HG03280 (cell line): ENCODE data around the gene OR52N1.

ENCODE experiments used
- ATAC-seq: cut with Tn5 transposase; IDR thresholded peaks from one replicate; pipeline ENCODE4 v1.9.1; 2021; ENCODE audit warnings: mild to moderate bottlenecking, moderate library complexity; ENCODE audit not compliant: unreplicated experiment

The OR52N1 gene

DNA sequence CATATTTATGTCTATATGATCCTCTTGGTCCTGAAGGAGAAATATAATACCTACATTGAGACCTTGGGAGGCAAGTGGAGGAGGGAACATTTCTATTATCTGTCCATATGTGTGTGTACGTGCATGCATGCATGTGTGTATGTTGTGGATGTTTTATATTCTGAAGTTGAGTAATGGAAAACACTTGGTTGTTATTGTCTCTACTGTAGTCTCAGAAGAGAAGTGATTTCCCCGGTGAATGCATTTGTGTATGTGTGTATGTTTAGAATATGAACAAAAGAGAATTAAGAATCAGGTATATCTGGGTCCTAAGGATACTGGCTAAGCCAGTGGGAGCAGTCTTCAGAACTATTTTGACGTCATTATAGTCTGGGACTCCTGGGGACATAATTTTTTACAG lies at the start of gene OR52N1:
TSS of gene OR52N1 (minus strand) at position 101 of the 400 bp plus-strand sequence. CDS start 2,449 bp downstream, outside the sequence.
- no peak for ATAC-seq

DNA sequence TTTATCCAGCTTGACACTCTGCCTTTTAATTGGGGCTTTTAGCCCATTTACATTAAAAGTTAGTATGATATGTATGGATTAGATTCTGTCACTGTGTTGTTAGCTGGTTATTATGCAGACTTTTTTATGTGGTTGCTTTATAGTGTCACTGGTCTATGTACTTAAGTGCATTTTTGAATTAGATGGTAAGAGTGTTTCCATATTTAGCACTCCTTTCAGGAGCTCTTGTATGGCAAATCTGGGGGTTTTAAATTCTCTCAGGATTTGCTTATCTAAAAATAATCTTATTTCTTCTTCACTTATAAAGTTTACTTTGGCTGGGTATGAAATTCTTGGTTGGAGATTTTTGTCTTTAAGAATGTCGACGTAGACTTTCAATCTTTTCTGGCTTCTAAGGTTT lies 46.6 kb upstream of the OR52N1 start:
- ATAC-seq = no peak

- ATAC-seq = no peak
Observed at GRCh38 chr11:5833446-5833845, 42.4 kb upstream of the OR52N1 start.

DNA sequence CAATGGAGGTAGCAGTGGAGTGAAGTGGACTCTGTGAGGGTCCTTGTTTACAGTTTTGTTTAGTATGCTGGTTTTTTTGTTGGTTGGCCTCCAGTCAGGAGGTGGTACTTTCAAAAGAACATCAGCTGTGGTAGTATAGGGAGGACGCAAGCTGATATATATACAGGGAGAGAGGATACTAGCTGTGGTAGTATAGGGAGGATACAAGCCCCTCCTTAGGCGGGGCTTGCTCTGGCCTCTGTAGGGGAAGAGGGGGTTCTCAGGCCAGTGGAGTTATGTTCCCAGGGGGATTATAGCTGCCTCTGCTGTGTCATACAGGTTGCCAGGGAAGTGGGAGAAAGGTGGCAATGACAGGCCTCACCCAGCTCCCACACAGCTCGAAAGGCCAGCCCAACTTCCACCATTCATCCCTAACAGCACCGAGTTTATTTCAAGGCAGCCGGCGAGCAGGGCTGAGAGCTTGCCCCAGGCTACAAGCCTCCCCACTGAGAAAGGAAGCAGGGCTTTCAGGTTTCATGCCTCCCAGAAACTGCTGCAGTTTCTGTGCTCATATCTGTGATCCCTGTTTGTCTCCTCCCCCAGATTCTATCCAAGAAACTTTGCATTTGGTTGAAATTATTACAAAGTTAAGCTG lies 40.2 kb upstream of the OR52N1 start:
- ATAC-seq = no peak

- peak; percentile 57 for ATAC-seq
Observed at GRCh38 chr11:5818245-5818886, 27.3 kb upstream of the OR52N1 start.

DNA sequence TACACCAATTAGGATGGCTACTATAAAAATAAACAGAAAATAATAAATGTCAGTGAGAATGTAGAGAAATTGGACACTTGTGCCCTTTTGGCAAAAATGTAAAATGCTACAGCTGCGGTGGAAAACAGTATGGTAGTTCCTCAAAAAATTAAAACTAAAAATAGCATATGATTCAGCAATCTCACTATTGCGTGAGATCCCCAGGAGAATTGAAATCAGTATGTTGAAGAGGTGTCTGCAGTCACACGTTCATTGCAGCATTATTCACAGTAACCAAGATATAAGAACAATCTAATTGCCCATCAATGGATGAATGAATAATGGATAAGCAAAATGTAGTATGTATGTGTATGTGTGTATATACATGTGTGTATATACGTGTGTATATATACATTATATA lies 24.5 kb upstream of the OR52N1 start:
- no peak for ATAC-seq

GRCh38 chr11:5809905-5810795 lies 19.1 kb upstream of the OR52N1 start:
- ATAC-seq = no peak

GRCh38 chr11:5809122-5809519 lies 18.1 kb upstream of the OR52N1 start:
- ATAC-seq = peak; percentile 27

DNA sequence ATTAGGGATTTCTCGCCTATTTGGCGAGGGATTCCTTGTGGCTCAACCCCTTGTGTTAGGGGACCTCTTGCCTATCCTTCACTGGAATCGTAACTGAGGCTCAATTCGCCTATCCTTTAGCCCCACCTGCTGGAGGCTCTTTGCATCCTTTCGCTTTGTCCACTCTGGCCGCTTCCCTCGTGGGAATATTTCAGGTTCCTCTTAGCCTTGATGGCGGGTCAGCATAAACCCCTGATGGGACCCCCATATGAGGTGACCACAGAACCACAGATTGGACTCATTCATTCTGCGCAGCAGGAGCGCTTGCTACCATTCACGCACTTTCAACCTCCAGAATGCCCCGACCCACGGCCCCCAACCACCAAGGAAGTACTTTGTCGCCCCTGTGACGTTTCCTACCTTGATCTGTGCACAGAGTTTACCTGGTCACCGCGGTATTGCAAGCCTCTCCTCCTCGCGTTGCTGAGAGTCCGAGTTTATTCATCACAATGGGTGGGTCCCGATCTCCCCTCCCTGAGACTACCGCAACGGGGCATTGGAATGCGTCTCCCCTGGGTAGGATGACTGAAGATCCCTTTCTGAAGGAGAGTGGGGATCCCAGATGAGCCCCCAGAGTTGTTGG lies 17.5 kb upstream of the OR52N1 start, which contains the start of gene OR52N2:
TSS of gene OR52N2 (plus strand) at position 425 of the 622 bp plus-strand sequence. CDS start 11,412 bp downstream, outside the sequence.
- ATAC-seq = peak; percentile 91

DNA sequence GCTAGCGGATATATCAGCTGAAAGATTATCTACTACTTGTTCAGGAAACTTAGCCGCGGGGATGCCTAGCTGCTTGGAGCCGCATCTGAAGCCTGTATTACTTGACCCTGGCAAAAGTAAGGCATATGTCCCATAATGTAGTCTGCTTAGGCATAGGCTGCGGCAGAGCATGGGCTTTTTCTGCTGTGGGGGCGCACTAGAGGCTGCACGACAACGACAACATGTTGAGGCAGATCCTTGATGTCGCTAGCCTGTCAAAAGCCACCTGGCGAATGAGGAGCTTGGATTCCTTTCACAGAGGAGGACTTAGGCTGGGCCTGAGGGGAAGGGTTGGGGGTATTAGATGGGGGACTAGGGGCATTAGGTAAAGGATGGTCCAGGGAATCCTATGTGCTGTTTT lies 16.5 kb upstream of the OR52N1 start:
- no peak for ATAC-seq

DNA sequence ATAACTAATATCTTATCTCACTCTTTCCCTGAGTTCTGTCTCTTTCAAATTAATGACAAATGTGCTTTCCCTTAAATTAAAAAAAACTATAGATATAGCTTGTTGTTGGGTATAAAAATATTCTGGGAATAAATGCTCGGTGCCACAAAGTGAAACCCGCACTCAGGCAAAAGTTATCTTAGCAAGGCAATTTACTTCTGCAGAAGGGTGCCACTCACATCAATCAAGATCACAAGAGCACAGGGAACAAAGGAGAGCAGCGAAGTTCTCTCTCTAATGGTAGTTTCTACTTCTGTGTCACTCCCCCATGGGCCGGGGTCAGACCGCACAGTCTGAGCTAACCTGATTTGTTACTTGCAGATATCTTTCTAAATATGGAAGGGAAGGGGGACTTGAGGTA lies 12.9 kb upstream of the OR52N1 start:
- no peak for ATAC-seq

GRCh38 chr11:5796541-5796940 lies 5.5 kb upstream of the OR52N1 start:
- no peak for ATAC-seq

GRCh38 chr11:5783255-5783654 lies 7.8 kb downstream of the OR52N1 start, which contains the start of gene OR52N5:
OR52N5 (minus strand) TSS chr11:5783355; CDS start chr11:5778634, 4,721 bp downstream.
- no peak for ATAC-seq

DNA sequence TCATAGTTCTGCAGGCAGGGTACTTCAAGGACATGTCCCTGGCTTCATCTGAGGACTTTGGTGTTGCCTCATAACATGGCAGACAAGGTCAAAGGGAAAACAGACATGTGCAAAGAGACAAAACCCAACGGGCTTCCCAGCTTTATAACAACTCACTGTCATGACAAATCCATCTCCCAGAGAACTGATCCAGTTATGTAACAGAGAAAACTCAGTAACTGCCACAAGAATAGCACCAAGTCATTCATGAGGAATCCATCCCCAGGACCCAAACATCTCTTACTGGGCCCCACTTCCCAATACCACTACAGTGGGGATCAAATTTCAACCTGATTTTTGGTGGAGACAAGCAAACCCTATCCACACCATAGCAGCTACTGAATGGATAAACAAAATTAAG lies 24.0 kb downstream of the OR52N1 start:
- ATAC-seq = no peak

DNA sequence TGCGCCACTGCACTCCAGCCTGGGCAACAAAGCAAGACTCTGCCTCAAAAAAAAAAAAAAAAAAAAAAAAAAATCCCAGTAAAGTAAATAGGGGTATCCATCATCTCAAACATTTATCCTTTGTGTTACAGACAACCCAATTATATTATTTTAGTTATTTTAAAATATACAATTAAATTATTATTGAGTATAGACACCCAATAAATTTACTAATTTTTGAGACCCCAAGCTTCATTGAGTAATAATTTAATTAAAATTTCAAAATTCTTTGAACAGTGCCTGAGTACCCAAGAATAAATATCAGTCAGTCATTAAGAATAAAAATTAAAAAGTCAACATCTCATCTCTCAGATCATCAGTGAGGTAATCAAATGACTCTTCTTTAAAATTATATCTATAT lies 37.1 kb downstream of the OR52N1 start, which contains the start of gene OR52N4:
TSS of gene OR52N4 (plus strand) at position 301 of the 400 bp plus-strand sequence. CDS start 498 bp downstream, outside the sequence.
- ATAC-seq = no peak

GRCh38 chr11:5749836-5750235 lies 41.2 kb downstream of the OR52N1 start:
- no peak for ATAC-seq

GRCh38 chr11:5746614-5747013 lies 44.5 kb downstream of the OR52N1 start:
- no peak for ATAC-seq

- no peak for ATAC-seq
Observed at GRCh38 chr11:5738431-5738830, 52.6 kb downstream of the OR52N1 start.

DNA sequence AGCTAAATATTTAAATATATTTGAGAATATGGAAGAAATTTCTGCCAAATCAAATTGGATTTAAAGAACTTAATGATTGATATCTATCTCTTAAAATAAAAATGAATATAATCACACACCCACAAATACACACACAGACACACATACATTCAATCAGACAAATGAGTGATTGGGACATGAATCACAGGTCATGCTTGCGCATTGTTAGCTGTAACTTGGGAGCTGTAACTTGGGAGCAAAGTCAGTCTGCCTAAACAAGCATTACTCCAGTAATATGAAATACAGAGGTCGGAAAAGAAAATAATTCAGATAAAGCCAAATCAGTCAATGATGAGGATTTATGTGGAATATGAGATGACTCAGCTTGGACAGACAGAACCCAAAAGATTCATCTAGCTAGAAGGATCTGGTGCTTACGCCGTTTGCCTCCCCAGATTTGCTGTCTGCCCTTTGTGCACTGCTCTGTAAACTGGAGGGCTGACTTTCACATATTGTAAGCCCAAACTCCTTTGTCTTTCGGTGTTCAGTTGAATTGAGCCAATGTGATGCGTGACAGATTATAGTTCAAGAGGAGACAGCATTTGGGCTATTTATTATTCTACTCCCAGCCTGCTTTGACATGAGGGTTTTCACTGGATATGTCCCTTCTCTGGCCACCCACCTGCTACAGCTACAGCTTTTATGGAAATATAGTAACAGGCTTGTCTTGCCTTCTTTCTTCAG lies 53.2 kb downstream of the OR52N1 start:
- no peak for ATAC-seq

- ATAC-seq = no peak
Observed at GRCh38 chr11:5737091-5737490, 54.0 kb downstream of the OR52N1 start.
